Smooth muscle cell of trachea (primary cell): ENCODE measurements around the gene HNRNPD. TPM values are rescaled to one million over a fixed set of nuclear protein-coding genes. Genes with fewer than 3 reads are reported as not detected.

ENCODE experiments used
- total RNA-seq: library from RNA; depleted of rRNA; stranded (reverse); fragments of >200 nt; gene quantifications from 2 replicates; pipeline ENCODE4 v1.2.1, GENCODE V29; 2014

The HNRNPD gene, protein sequence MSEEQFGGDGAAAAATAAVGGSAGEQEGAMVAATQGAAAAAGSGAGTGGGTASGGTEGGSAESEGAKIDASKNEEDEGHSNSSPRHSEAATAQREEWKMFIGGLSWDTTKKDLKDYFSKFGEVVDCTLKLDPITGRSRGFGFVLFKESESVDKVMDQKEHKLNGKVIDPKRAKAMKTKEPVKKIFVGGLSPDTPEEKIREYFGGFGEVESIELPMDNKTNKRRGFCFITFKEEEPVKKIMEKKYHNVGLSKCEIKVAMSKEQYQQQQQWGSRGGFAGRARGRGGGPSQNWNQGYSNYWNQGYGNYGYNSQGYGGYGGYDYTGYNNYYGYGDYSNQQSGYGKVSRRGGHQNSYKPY
- total RNA-seq, result 21.3 and 61.2 TPM in 2 replicates

DNA sequence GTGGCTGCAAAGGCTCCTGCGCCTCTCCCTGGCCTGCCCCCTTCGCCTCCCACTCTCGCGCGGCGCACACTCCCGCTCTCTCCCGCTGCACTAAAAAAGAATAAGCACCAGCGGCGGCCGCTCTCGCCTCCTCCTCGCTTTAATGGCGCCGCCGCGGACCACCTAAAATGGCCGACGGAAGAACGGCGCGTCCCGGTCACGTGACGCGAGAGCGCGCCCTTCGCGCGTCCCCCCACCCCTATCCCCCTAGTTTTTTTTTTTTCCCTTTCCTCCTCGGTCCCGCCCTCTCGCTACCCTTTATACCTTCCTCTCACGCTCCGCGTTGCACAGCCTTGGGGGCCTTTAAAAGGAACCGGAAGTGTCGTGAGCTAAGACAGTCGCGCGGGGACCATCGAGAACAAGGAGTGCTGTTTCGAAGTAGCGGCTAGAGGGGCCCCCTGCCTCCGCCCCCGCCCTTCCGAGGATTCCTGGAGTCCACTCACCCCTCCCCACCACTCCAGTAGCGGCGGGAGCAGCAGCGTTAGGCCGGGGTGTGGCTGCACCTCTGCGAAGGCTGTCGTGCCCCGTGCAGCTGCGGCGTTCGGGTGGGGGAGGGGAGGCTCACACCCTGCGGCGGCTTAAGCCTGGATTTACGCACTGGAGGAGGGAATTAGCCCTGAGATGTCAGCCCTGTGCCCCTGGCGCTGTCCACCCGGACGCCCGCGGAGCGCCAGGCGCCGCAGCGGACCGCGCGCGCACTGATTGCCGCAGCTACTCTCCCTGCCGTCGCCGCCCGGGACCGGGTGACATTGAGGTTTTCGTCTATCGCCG, at the start of gene HNRNPD:
Gene HNRNPD, minus strand, starts transcription at position 176 of the 810 bp plus-strand sequence. CDS start 313 bp downstream, outside the sequence.

Other genes starting within 250 kb of the HNRNPD start
- 107 and 245 TPM in 2 replicates for gene HNRNPDL, start 56.5 kb upstream of the HNRNPD start, total RNA-seq
- gene ENOPH1, start 56.6 kb upstream of the HNRNPD start, total RNA-seq, result 40.5 and 42.9 TPM in 2 replicates
- gene TMEM150C, start 188.0 kb upstream of the HNRNPD start, total RNA-seq, result 0.15 and 0.33 TPM in 2 replicates